Cerebellar cortex (tissue), 1 donor: ENCODE measurements around the gene ZDHHC22.

Experiments used
- DNase-seq: peaks from one replicate; pipeline ENCODE4 v3.0.0-alpha.2; 2015; ENCODE audit warnings: low spot score

The ZDHHC22 gene

GRCh38 chr14:77126461-77126990, 15.1 kb downstream of the ZDHHC22 start:
- no peak for DNase-seq

GRCh38 chr14:77125823-77126325, 15.7 kb downstream of the ZDHHC22 start:
- no peak for DNase-seq

GRCh38 chr14:77125281-77125801, 16.2 kb downstream of the ZDHHC22 start:
- DNase-seq = no peak

GRCh38 chr14:77124345-77125280, 17.0 kb downstream of the ZDHHC22 start:
- peak; percentile 42 for DNase-seq

GRCh38 chr14:77123381-77124325, 17.9 kb downstream of the ZDHHC22 start:
- DNase-seq = peak; percentile 78

GRCh38 chr14:77122526-77123125, 19.0 kb downstream of the ZDHHC22 start:
- peak; percentile 29 for DNase-seq

- peak; percentile 85 for DNase-seq
Observed at GRCh38 chr14:77120771-77121743, 20.5 kb downstream of the ZDHHC22 start.

- DNase-seq = peak; percentile 41
Observed at GRCh38 chr14:77119851-77120250, 21.7 kb downstream of the ZDHHC22 start.

- peak; percentile 98 for DNase-seq
Observed at GRCh38 chr14:77116172-77116817, 25.3 kb downstream of the ZDHHC22 start.

- DNase-seq = no peak
Observed at GRCh38 chr14:77114609-77115008, 27.0 kb downstream of the ZDHHC22 start.

GRCh38 chr14:77113644-77114043, 27.9 kb downstream of the ZDHHC22 start:
- peak; percentile 1 for DNase-seq

- no peak for DNase-seq
Observed at GRCh38 chr14:77111021-77111420, 30.6 kb downstream of the ZDHHC22 start.

GRCh38 chr14:77110286-77110685, 31.3 kb downstream of the ZDHHC22 start:
- DNase-seq = no peak

GRCh38 chr14:77109656-77110055, 31.9 kb downstream of the ZDHHC22 start:
- peak; percentile 96 for DNase-seq

GRCh38 chr14:77108753-77109152, 32.8 kb downstream of the ZDHHC22 start:
- DNase-seq = no peak

GRCh38 chr14:77107228-77107627, 34.4 kb downstream of the ZDHHC22 start:
- DNase-seq = no peak

- DNase-seq = peak; percentile 79
Observed at GRCh38 chr14:77106666-77107065, 34.9 kb downstream of the ZDHHC22 start.

GRCh38 chr14:77105145-77105939, 36.2 kb downstream of the ZDHHC22 start:
- no peak for DNase-seq

- no peak for DNase-seq
Observed at GRCh38 chr14:77104393-77104792, 37.2 kb downstream of the ZDHHC22 start.
